Measurements from ENCODE around the gene ASS1.
A peak's percentile ranks its signal among the peaks of the same experiment; 100 is the strongest.
"Not testable (repeated sequence)": the region's sequence is repeated elsewhere in the genome, so short reads cannot be mapped to it uniquely, and the experiment has no call there.

The ASS1 gene

GRCh38 chr9:130419521-130420035 is 25.2 kb upstream of the ASS1 start:
- DNase-seq, result no peak

- DNase-seq, result no peak
Measured at GRCh38 chr9:130421154-130421801, 23.5 kb upstream of the ASS1 start.

- DNase-seq, result peak; percentile 10
Measured at GRCh38 chr9:130421802-130422276, 22.9 kb upstream of the ASS1 start.

- no peak for DNase-seq
Measured at GRCh38 chr9:130422546-130422945, 22.2 kb upstream of the ASS1 start.

GRCh38 chr9:130423272-130423671 is 21.5 kb upstream of the ASS1 start:
- no peak for DNase-seq

GRCh38 chr9:130424595-130425454 is 19.9 kb upstream of the ASS1 start:
- no peak for DNase-seq

GRCh38 chr9:130425741-130426466 is 18.9 kb upstream of the ASS1 start:
- DNase-seq, result no peak

- no peak for DNase-seq
Measured at GRCh38 chr9:130426467-130426773, 18.3 kb upstream of the ASS1 start.

GRCh38 chr9:130426883-130427282 is 17.9 kb upstream of the ASS1 start:
- no peak for DNase-seq

- DNase-seq, result no peak
Measured at GRCh38 chr9:130427326-130427725, 17.4 kb upstream of the ASS1 start.

GRCh38 chr9:130428086-130428665 is 16.6 kb upstream of the ASS1 start:
- DNase-seq, result no peak

- no peak for DNase-seq
Measured at GRCh38 chr9:130429381-130429780, 15.4 kb upstream of the ASS1 start.

- no peak for DNase-seq
Measured at GRCh38 chr9:130429831-130430230, 14.9 kb upstream of the ASS1 start.

GRCh38 chr9:130430232-130430631 is 14.5 kb upstream of the ASS1 start:
- DNase-seq, result no peak

- DNase-seq, result no peak
Measured at GRCh38 chr9:130430734-130431535, 13.8 kb upstream of the ASS1 start.

GRCh38 chr9:130431536-130432303 is 13.0 kb upstream of the ASS1 start:
- DNase-seq, result no peak

GRCh38 chr9:130432362-130432761 is 12.4 kb upstream of the ASS1 start:
- no peak for DNase-seq

GRCh38 chr9:130432796-130433167 is 12.0 kb upstream of the ASS1 start:
- no peak for DNase-seq

- peak; percentile 58 for DNase-seq
Measured at GRCh38 chr9:130433168-130433946, 11.4 kb upstream of the ASS1 start.

- no peak for DNase-seq
Measured at GRCh38 chr9:130433947-130434262, 10.9 kb upstream of the ASS1 start.

- not testable (repeated sequence) for DNase-seq
Measured at GRCh38 chr9:130434656-130435055, 10.1 kb upstream of the ASS1 start.
